SK-MEL-5 (cell line): ENCODE results near the gene VARS1. TPM values are rescaled to one million over a fixed set of nuclear protein-coding genes. Genes with fewer than 3 reads are reported as not detected.
"Not testable (repeated sequence)": the region's sequence is repeated elsewhere in the genome, so short reads cannot be mapped to it uniquely, and the experiment has no call there.

ENCODE experiments used
- DNase-seq: peaks from one replicate; pipeline ENCODE4 v3.0.0-alpha.2; 2016; ENCODE audit warnings: low read depth, low spot score
- in situ Hi-C: cut with HindIII; loops from 2 replicates; pipeline ENCODE4 v1.10.0; 2016; ENCODE audit warnings: low sequenced_read_pairs, high pct_unique_total_duplicates, low pct_unique_long_range_greater_than_20kb
- total RNA-seq: library from RNA; depleted of rRNA; stranded (reverse); fragments of >200 nt; shearing (Covaris generic); gene quantifications from 2 replicates; pipeline ENCODE4 v1.2.3, GENCODE V29; 2014

The VARS1 gene
- total RNA-seq, 1 experiment from 2014 or later = 38.9 TPM

DNA sequence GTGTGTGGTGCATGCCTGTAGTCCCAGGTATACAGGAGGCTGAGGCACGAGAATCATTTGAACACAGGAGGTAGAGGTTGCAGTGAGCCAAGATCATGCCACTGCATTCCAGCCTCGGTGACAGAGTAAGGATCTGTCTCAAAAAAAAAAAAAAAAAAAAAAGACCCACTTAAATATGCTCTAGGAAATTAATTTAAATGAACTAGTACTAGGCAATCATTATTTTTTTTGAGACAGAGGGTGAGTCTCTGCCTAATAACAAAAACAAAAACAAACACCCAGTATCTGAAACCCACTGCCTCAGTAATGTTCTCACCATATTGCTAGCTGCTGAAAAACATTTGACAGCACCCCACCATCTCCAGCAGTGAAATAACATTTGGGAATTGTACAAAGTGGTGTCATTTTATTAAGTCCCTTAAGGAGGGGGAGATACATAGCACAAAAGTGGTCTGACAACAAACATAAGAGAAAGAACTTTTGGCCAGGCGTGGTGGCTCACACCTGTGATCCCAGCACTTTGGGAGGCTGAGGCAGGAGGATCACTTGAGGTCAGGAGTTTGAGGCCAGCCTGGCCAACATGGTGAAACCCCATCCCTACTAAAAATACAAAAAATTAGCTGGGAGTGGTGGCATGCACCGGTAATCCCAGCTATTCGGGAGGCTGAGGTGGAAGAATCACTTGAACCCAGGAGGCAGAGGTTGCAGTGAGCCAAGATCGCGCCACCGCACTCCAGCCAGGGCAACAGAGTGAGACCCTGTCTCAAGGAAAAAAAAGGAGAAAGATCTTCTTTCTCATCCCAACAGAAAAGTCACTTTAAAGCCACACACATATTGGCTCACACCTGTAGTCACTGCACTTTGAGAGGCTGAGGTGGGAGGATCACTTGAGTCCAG lies 5.7 kb upstream of the VARS1 start:
- DNase-seq, in situ Hi-C loops: not testable (repeated sequence)

DNA sequence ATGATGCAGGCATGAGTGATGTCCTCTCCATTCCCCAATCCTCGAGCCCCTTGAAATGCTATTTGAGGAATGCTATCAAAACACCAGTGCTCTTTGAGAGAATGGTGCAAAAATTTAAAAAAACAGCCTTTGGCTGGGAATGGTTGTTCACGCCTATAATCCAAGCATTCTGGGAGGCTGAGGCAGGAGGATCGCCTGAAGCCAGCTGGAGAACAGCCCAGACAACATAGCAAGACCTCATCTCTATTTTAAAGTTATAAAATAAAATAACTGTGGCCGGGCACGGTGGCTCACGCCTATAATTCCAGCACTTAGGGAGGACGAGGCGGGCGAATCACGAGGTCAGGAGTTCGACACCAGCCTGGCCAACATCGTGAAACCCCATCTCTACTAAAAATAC lies 4.2 kb upstream of the VARS1 start:
- DNase-seq = no peak
- in situ Hi-C loops = no loop called here

DNA sequence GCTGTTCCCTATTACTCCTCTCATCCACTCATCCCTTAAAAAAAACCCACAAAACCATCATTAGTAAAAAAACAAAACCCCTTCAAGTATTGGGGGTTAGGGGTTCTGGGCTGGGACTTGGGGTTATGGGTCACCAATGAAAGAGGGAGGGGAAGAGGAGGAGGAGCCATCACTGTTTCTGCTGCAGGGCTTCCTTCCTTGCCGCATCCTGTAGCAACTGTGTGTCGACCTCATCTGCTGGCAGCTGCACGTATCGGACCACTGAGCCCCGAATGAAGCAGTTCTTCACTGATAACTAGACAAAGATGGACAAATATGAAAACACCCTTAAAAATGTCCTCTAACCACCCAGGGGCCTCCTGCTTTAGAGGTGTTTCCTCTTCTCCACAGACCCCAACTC lies 2.0 kb upstream of the VARS1 start:
- in situ Hi-C loops = no loop called here
- DNase-seq = no peak

DNA sequence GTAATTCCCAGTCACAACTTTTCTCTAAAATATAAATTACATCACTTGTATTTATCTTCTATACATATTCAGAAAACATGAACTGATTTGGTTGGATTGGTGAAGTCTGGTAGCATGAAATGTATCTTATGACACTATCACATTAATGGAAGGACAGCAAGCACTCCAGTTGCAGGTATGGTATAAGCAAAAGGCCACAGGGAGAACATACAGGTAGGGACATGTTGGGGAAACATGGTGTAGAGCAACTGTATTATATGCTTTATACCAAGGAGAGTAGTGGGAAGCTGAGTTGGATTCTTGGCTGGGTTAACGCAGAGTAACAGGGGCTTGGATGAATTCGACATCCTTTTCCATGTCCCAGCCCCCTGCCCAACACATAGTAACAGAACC lies 1.4 kb upstream of the VARS1 start:
- no peak for DNase-seq
- in situ Hi-C loops = no loop called here

DNA sequence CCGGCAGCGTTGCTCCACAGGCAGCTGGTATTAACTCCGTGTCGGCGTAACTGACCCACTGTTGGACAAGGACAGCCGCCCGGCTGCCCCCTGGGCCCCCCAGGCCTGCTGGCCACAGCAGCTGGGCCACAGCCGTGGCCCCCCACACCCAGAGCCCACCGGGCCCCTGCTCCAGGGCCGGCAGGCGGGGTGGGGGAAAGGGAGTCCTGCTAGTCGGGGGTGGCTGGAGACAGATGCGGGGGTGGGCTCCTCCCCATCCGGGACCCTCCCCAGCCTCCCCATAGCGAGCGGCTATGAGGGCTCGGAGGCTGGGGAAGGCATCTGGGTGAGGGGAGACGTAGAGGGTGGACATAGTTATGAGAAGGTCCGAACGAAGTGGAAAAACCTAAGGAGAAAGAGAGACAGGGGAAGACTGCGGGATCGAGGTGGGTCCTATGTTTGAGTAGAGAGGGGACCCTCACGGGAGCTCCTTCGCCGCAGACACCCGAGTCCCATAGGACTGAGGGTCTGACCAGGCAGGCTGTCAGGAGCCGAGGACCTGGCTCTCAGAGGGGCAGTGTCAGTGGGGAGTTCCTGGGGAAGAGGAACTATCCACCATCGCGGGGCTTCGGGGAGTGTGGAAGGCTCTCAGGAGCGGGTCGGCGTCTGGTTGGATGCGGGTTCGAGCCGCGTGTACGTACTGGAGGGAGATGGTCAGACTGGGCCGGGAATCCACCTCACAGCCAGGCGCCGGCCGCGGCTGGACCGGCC lies 511 bp downstream of the VARS1 start:
- DNase-seq = no peak
- in situ Hi-C loops = no loop called here

DNA sequence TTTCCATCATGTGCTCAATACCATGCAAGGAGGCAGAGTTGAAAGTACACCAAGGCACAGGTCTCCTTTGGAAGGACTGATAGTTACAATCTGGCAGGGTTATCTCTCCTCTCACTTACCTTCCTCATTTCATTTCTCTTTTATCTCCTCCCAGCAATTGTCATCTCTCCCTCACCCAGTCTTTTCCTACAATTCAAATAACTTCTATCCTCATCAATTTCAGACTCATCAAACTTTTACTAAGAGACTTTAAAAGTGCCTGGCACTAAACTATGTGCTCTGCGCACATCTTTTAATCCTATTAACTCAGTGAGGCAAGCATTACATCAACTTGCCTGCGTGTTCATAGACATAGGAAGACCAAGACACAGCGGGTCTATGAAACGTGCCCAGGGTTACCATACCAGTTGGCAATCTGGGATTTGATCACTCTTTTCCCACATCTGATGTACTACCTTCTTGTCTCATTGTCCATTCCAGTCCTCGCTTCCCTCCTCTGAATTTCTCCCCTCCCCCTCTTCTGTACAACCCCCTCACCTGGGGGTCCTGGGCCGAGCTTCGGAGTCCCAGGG lies 1.2 kb downstream of the VARS1 start:
- in situ Hi-C loops = no loop called here
- DNase-seq = no peak

DNA sequence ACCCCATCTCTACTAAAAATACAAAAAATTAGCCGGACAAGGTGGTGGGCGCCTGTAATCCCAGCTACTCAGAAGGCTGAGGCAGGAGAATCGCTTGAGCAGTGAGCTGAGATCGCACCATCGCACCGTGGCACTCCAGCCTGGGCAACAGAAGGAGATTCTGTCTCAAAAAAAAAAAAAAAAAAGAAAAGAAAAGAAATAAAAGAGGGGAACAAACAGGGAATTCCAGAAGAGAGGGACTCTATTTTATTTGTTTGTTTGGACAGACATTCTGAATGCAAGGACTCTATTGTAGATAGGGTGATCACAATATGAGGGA lies 1.7 kb downstream of the VARS1 start:
- in situ Hi-C loops, DNase-seq: not testable (repeated sequence)

DNA sequence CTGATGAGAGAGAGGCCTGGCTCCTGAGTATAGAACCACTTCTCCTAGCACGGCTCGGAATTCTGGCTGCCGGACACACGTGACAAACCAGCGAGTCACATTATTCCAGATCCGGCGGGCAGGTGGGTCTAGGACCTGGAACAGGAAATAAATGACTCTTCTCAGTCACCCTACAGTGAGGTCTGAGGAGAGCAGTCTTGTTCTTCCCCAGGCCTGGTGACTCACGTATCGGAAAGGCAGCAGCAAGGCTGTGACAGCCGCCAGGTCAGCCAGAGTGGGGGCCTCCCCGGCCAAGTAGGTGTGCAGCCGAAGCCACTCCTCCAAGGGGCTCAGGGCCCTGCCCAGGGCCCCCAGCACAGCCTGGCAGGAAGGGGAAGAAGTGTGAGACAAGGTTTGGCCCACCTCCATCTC lies 2.8 kb downstream of the VARS1 start:
- in situ Hi-C loops = no loop called here
- DNase-seq = no peak

DNA sequence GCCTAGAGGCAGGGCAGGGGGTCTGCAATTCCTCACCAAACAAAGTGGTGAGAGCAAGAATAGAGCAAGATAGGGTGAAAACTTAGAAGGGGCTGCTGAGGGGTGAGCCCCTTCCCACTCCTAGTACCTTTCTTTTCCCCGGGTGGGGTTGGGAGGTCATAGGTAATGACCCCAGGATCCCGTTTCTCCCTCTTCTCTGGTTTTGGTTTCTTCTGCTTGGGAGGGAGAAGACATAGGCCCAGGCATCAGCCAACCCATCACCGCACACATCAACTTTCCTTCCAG lies 3.5 kb downstream of the VARS1 start:
- no peak for DNase-seq
- in situ Hi-C loops = no loop called here

DNA sequence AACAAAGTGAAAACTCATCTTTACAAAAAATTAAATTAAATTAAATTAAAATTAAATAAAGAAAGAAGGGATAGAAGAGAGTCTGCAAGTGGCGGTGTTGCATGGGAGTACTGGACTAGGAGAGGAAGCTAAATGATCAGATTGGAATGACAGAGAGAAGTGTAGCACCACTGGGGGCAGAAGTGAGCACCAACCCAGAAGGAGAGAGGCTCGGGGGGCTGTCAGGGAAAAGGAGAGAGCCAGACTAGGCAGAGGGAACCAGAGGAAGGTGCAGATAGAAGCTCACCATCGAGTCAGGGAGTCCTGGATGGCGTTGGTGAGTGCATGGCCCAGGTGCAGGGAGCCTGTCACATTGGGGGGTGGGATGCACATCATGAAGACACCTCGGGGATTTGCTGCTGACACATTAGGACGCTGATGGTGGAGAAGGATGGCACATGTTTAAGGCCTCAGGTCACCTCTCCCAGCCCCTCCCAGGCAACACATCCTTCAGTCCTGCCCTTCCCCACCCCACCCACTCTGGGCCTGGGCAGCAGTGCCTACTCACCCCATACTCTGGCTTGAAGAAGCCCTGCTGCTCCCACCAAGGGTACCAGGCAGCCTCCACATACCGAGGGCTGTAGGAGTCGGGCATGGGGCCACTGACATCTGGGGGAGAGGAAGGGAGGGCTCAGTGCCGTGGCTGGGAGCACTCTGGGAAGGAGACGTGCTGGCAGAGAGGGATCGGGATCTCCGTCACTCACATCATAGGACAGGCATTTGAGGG lies 4.0 kb downstream of the VARS1 start:
- DNase-seq = peak; percentile 69
- in situ Hi-C loops = no loop called here

DNA sequence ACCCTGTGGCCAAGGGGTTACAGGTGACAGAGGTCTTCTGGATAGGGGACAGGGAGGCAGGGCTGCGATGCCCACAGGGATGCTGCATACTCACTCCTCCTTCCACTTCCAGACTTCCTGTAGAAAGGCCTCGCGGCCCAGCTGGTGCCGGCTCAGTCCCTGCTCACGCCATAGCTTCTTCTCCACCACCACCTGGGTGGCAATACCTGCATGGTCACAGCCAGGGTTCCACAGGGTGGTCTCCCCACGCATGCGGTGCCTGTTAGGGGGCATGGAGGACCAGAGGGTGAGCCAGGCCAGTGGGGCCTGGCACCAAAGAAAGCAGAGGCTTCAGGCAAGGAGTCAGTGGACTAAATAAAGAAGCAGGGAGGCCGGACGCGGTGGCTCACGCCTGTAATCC lies 10.1 kb downstream of the VARS1 start:
- in situ Hi-C loops = no loop called here

DNA sequence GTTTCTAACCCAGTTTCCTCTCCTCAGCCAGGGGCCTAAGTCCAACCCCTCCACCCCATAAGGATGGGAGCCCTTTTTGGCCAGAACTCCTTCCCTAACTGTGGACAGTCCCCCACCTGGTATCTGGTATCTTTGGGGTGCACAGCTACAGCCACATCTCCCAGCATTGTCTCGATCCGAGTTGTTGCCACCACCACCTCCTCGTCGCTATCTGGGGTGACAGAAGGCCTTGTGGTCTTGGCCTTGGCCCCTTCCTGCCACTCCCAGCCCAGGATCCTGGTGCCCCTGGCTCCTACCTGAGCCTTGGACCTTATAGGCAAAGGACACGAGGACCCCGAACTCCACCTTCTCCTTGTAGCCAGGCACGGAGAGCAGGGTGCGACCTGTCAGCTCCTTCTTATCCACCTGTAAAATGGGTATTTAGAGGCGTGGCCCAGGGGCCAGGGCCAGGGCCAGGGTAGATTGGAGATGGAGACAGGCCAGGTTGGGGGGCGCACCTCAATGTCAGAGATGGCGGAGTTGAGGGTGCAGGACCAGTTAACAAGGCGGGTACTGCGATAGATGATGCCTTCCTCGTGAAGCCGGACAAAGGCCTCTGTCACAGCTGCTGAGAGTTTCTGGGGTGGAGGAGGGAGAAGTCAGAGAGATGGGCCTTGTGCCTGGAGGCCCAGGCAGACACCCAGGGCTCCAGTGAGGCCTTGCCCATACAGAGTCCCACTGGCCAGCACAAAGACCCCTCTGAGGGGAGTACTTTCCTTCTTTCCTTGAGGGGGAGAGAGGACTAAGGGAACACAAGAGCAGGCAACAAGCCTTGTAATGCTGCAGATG lies 11.2 kb downstream of the VARS1 start:
- in situ Hi-C loops = no loop called here
- DNase-seq = no peak

More for the DNA sequence above, 10.1 kb downstream of the VARS1 start:
- no peak for DNase-seq

DNA sequence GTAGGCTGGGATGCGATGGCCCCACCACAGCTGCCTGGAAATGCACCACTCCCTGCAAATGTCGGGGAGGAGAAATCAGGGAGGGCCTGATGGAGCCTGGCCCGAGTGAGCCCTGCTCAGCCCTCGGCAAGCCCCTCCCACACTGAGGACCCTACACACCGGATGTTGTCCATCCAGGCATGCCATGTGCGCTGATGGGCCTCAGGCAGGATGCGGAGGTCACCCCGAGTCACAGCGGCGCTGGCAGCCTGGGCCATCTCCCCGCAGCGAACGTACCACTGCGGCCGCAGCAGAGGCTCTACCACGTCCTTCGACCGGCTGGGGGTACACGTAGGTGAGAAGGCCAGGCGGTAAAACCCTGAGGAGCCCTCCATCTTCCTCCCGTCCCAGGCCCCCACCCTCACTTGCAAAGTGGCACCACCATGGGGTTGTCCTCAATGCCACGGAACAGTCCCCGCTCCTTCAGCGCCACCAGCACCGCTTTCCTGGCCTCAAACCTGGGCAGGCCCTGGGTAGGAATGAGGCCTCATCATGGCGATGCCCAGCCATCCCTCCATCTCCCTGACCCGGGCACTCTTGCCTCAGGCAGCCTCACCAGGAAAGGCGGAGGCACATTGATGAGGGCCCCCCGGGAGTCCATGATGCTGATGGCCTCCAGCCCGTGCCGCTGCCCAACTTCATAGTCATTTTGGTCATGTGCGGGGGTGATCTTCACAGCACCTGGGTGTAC lies 13.3 kb downstream of the VARS1 start:
- no peak for DNase-seq
- in situ Hi-C loops = no loop called here

DNA sequence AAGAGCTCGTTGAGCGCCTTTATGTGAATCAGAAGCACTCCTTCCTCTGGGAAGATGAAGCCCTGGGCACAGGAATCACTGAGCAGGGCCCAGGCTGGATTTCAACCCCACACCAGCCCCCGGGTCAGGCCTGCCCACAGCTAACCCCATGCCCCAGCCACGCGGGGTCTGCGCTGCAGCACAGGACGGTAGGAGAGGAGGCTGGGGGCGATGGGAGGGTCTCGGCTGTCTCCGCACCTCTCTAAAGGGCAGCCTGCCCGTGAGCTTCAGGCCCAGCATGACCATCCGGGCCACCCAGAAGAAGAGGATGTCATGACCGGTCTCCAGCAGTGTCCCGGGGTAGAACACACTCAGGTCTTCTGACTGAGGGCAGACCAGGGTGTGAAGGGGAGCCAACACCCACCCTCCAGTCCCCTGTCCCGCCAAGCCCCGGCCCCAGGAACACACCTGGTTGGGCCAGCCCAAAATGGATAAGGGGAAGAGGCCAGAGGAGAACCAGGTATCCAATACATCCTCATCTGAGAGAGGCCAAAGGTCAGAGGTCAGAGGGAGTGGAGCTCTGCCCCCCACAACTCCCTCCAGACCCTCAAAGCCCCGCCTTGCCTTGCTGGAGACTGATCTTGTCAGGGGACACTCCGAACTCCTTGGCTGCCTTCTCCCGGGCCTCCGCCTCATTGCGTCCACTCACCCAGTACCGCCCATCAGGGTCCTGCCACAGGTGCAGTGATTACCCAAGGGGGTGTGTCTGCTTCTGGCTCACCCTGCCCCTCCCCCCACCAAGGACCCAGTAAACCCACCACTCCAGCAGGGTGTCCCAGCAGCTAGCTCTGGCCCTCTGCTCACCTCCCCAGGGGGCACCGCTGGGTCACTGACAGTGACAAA lies 14.1 kb downstream of the VARS1 start:
- no peak for DNase-seq
- in situ Hi-C loops = no loop called here

DNA sequence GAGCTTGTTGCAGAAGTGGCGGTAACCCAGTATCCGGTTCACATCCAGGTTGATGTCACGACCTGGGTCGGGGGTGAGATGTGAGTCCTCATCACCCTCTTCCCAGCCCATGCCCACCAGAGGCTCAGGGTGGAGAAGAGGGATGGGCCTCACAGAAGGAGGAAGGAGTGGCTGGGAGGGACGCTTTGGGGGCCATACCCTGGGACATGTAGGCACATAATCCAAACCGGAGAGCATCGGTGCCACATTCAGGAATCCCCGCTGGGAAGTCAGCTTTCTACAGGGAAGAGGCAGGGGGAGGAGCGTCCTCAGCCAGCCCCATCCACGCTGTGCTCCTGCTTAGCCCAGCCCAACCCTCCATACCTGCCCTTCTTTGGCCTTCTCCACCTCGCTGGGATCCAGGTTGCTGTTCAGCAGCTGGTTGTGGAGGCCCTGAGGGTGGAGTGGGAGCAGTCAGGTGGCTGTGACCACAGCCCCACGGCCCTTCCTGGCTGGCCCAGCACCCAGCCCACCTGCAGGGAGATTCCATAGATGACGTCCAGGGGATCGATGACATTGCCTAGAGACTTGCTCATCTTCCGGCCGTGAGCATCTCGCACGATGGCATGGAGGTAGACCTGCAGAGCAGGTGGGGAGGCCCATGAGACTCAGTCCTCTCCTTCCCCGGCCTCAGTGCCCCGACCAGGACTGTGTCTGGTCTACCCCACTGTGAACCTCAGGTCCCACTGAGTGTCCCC lies 14.9 kb downstream of the VARS1 start:
- in situ Hi-C loops = no loop called here
- no peak for DNase-seq
